Measurements from ENCODE around the gene LCN15. TPM values are rescaled to one million over a fixed set of nuclear protein-coding genes. Genes with fewer than 3 reads are reported as not detected.

The LCN15 gene
- total RNA-seq, 1 donor from 2014 or later = 1.3 TPM

DNA sequence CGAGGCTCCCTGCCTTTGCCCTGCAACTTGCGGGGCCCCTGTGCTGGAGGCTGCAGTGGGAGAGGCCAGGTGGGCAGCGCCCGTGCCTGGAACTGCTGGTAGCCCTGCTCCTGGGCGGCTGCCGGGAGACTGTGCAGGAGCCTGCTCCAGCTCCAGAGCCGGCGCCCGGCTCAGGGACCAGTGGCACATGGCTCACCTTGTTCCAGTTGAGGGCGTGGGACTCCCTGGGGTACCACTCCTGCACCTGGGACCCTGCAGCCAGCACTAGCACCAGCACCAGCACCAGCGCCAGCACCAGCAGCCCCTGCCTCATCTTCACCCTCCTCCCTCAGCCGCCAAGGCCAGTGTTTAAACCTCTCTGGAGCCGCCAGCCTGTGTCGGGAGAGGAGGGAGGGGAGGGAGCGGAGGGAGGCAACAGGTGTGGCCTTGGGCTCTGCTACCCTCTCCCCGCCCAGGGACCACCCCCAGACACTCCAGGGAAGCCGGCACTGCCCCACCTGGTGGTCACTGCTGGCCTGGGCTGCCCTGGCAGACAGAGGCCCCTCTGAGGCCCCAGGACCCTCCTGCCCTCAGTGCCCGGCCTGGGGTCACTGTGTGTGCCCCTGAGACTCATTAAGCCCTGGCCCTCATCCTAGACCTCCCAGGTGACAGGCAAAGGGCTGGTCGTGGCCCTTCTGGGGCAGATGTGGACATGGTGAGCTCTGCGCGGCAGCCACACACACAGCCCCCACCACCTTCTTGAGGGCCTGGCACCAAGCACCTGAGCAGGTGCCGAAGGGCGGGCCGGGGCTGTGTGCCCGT lies 21.5 kb downstream of the LCN15 start, which contains the start of gene LCN10:
TSS of gene LCN10 (minus strand) at position 350 of the 801 bp plus-strand sequence. CDS start at position 313, 37 bp downstream.
- no peak for DNase-seq (ENCODE audit: low spot score in 2 of 2, unreplicated experiment in 2 of 2)
- no peak within 1 kb of the TSS for H3K4me3 Mint-ChIP-seq
- H3K27ac Mint-ChIP-seq = no peak within 1 kb of the TSS
- peaks cover 11% of the 10 kb centered on the region for H3K4me1 Mint-ChIP-seq
- TF ChIP-seq, protein P1, sequence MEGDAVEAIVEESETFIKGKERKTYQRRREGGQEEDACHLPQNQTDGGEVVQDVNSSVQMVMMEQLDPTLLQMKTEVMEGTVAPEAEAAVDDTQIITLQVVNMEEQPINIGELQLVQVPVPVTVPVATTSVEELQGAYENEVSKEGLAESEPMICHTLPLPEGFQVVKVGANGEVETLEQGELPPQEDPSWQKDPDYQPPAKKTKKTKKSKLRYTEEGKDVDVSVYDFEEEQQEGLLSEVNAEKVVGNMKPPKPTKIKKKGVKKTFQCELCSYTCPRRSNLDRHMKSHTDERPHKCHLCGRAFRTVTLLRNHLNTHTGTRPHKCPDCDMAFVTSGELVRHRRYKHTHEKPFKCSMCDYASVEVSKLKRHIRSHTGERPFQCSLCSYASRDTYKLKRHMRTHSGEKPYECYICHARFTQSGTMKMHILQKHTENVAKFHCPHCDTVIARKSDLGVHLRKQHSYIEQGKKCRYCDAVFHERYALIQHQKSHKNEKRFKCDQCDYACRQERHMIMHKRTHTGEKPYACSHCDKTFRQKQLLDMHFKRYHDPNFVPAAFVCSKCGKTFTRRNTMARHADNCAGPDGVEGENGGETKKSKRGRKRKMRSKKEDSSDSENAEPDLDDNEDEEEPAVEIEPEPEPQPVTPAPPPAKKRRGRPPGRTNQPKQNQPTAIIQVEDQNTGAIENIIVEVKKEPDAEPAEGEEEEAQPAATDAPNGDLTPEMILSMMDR (IDR thresholded peaks at IDR 0.05; ENCODE audit: unreplicated experiment) = no peak
- H3K27me3 Mint-ChIP-seq (ENCODE audit: low read depth) = peaks cover 5% of the 10 kb centered on the region
- H3K9me3 Mint-ChIP-seq = no peaks in the 10 kb centered on the region
- H3K36me3 Mint-ChIP-seq = no peaks in the 10 kb centered on the region

DNA sequence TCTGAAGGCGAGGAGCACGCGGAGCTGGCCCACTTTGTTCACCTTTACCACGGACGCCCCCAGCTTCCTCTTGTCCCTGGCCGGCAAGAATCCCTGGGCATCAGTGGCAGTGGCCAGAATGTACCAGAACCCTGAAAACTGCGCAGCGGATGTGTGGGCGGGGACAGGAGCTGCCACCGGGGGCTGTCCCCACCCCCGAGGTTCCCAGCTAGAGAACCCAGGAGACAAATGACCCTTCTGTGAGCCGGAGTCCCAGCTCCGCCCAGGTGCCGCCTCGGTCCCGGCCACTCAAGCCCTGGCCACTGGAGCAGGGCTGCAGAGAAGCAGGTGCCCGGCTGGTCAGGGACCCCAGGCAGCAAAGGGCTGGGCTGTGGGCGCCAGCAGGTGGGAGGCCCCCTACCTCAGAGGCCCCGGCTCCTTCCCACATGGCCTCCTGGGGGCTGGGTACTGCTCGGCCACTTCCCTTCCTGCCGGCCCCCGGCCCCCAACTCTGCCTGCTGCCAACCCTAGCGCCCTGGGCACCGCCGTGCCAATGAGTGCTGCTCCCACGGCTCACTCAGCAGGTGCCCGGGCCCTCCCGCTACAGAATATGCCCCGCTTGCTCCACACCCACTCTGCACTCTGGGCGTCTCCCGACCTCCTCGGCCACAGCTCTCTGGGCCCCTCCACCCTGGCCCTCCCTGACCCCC lies 22.3 kb downstream of the LCN15 start:
- no peak for DNase-seq (ENCODE audit: low spot score in 2 of 2, unreplicated experiment in 2 of 2)
- TF ChIP-seq, protein P1 (IDR thresholded peaks at IDR 0.05; ENCODE audit: unreplicated experiment) = no peak
- peaks cover 11% of the 10 kb centered on the region for H3K4me1 Mint-ChIP-seq
- no peaks in the 10 kb centered on the region for H3K9me3 Mint-ChIP-seq
- peaks cover 5% of the 10 kb centered on the region for H3K27me3 Mint-ChIP-seq (ENCODE audit: low read depth)
- H3K4me3 Mint-ChIP-seq = no peak overlapping the region
- H3K36me3 Mint-ChIP-seq = no peaks in the 10 kb centered on the region
- no peak overlapping the region for H3K27ac Mint-ChIP-seq

DNA sequence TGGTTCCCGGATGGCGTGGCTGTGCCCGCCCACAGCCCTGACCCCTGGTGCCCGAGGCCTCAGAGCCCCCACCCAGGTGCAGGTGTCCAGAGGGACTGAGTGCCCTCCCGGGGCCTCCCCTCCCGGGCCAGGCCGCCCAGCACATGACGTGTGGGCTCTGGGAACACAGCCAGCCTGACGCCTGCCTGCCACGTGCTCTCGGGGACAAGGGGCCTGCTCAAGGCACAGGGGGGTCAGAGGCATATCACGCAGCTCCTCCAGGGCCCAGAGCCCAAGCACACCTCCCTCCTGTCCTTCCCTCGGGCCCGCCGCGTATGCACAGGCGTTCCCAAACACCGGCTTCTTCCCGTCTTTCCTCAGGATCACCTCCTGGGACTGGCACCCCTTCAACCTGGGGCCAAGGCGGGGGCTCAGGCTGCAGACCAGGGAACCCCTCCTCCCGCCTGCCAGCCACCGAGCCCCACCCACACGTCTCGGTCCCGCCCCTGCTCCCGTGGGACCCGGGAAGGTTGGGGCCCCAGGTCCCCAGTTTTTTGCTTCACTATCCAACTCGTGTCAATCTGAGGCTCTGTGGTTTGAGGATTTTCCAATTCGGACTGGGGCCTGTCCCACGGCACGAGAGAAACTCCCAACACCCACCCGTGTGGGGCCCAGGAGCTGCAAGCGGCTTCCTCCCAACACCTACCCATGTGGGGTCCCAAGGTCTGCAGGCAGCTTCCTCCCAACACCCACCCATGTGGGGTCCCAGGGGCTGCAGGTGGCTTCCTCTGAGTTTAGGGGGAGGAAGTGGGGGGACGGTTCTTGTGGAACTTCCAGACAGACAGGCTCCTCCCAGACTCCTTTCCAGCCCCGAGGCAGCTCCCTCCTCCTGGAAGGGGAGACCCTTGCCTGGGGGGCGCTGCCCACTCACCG lies 23.1 kb downstream of the LCN15 start:
- Mint-ChIP-seq H3K4me3 (no peak overlapping the region), H3K27me3 (ENCODE audit: low read depth) (peaks cover 5% of the 10 kb centered on the region), H3K36me3 (no peaks in the 10 kb centered on the region), H3K9me3 (no peaks in the 10 kb centered on the region), H3K27ac (no peak overlapping the region), H3K4me1 (peaks cover 11% of the 10 kb centered on the region)
- no peak for DNase-seq (ENCODE audit: low spot score in 2 of 2, unreplicated experiment in 2 of 2)
- TF ChIP-seq, protein P1 (IDR thresholded peaks at IDR 0.05; ENCODE audit: unreplicated experiment) = no peak

DNA sequence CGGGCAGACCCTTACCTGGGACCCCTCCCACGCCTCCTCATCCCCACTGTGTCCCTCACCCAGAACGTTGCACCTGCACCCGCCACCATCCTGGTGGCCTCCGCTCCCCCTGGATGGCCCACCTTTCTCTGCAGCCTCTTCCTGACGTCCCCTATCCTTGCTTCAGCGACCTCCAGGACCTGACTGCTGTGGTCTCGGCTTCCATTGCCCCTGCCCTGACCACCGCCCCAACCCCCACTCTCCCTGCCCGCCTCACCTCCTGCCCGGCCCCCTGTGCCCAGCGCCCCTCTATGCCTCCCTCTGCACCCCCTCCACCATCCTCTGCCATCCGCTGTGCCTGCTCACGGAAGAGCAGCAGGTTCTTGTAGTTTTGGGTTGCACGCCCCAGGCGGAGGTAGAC lies 23.8 kb downstream of the LCN15 start:
- no peak overlapping the region for H3K4me3 Mint-ChIP-seq
- H3K4me1 Mint-ChIP-seq = peaks cover 11% of the 10 kb centered on the region
- no peak for DNase-seq (ENCODE audit: low spot score in 2 of 2, unreplicated experiment in 2 of 2)
- peaks cover 5% of the 10 kb centered on the region for H3K27me3 Mint-ChIP-seq (ENCODE audit: low read depth)
- H3K9me3 Mint-ChIP-seq = no peaks in the 10 kb centered on the region
- TF ChIP-seq, protein P1 (IDR thresholded peaks at IDR 0.05; ENCODE audit: unreplicated experiment) = no peak
- H3K36me3 Mint-ChIP-seq = no peaks in the 10 kb centered on the region
- H3K27ac Mint-ChIP-seq = no peak overlapping the region

DNA sequence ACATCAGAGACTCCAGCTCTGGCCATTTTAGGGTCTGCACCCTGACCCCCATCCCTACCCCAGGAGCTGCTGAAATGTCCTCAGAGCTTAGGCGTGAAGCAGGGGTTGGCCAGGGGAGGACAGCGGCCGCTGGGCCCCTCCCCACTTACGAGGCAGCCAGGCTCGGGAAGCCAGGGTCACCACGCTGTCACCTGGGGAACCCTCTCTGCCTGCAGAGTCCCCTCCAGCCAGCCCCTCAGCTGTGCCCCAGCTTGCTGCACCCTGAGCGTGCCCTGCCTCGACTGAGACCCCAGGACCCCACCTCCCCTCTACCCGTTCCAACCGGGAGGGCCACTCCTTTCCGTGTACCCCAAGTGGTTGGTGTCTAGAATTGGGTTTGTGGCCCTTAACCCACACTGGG lies 24.2 kb downstream of the LCN15 start:
- H3K36me3 Mint-ChIP-seq = no peaks in the 10 kb centered on the region
- H3K27ac Mint-ChIP-seq = no peak overlapping the region
- no peak overlapping the region for H3K4me3 Mint-ChIP-seq
- no peaks in the 10 kb centered on the region for H3K9me3 Mint-ChIP-seq
- peaks cover 5% of the 10 kb centered on the region for H3K27me3 Mint-ChIP-seq (ENCODE audit: low read depth)
- no peak for DNase-seq (ENCODE audit: low spot score in 2 of 2, unreplicated experiment in 2 of 2)
- H3K4me1 Mint-ChIP-seq = peaks cover 11% of the 10 kb centered on the region
- TF ChIP-seq, protein P1 (IDR thresholded peaks at IDR 0.05; ENCODE audit: unreplicated experiment) = no peak
